Smooth muscle cell (in vitro differentiated cells): Measurements from ENCODE around the gene HMG20B. TPM values are rescaled to one million over a fixed set of nuclear protein-coding genes. Genes with fewer than 3 reads are reported as not detected.

Experiments
- DNase-seq: peaks from one replicate; lab custom pipeline; 2025; ENCODE audit not compliant: unreplicated experiment; lab: John Stamatoyannopoulos, UW
- H2AFZ ChIP-seq: fragments of 200-600 bp; sonication (generic); 2 replicates; pipeline ENCODE4 v1.6.0; 2016; ENCODE audit warnings: antibody characterized with exemption, low read depth, mild to moderate bottlenecking
- H3F3A ChIP-seq: fragments of 200-600 bp; sonication (generic); 2 replicates; pipeline ENCODE4 v1.6.0; 2017; ENCODE audit warnings: antibody characterized with exemption, low read depth
- H3K27ac ChIP-seq: fragments of 200-600 bp; sonication (generic); 2 replicates; pipeline ENCODE4 v1.5.1; 2016; ENCODE audit warnings: low read depth, mild to moderate bottlenecking
- H3K27me3 ChIP-seq: fragments of 200-600 bp; sonication (generic); 2 replicates; pipeline ENCODE4 v1.6.1; 2016; ENCODE audit warnings: low read depth, mild to moderate bottlenecking
- H3K36me3 ChIP-seq: fragments of 200-600 bp; sonication (generic); 2 replicates; pipeline ENCODE4 v1.5.1; 2016; ENCODE audit warnings: low read depth
- H3K4me1 ChIP-seq: fragments of 200-600 bp; sonication (generic); 2 replicates; pipeline ENCODE4 v1.5.1; 2016; ENCODE audit warnings: low read depth
- H3K4me2 ChIP-seq: fragments of 200-600 bp; sonication (generic); 2 replicates; pipeline ENCODE4 v1.6.0; 2016; ENCODE audit warnings: mild to moderate bottlenecking
- H3K4me3 ChIP-seq: fragments of 200-600 bp; sonication (generic); 2 replicates; pipeline ENCODE4 v1.5.1; 2016; ENCODE audit warnings: mild to moderate bottlenecking
- H3K79me2 ChIP-seq: fragments of 200-600 bp; sonication (generic); 2 replicates; pipeline ENCODE4 v1.6.0; 2016; ENCODE audit warnings: low read depth, mild to moderate bottlenecking
- H3K9ac ChIP-seq: fragments of 200-600 bp; sonication (generic); 2 replicates; pipeline ENCODE4 v1.6.0; 2016; ENCODE audit warnings: low read depth
- H3K9me3 ChIP-seq: fragments of 200-600 bp; sonication (generic); replicated peaks from 2 replicates; pipeline ENCODE4 v1.5.1; 2016; ENCODE audit warnings: low read depth
- H4K20me1 ChIP-seq: fragments of 200-600 bp; sonication (generic); 2 replicates; pipeline ENCODE4 v1.6.0; 2016; ENCODE audit warnings: low read depth
- WGBS: methylation state at CpG from one replicate; pipeline ENCODE4 v1.1.7; 2016; ENCODE audit warnings: low lambda C conversion rate; 5-methylcytosine and 5-hydroxymethylcytosine counted together
- polyA plus RNA-seq: library from polyadenylated mRNA; unstranded; fragments of >200 nt; fragmentation: Nextera tagmentation; extraction: Ambion mirVana; gene quantifications from 2 replicates; pipeline ENCODE4 v1.2.1, GENCODE V29; 2016
- small RNA-seq: library from RNA; depleted of rRNA; stranded (forward); fragments of <200 nt; gene quantifications from one replicate; pipeline ENCODE3, GENCODE V24; 2014
- total RNA-seq: library from RNA; depleted of rRNA; stranded (reverse); fragments of >200 nt; gene quantifications from 2 replicates; pipeline ENCODE4 v1.2.3, GENCODE V29; 2014
- TF ChIP-seq, protein P1 (sequence below): fragments of 200-600 bp; sonication (generic); IDR thresholded peaks from 2 replicates; pipeline ENCODE4 v1.5.1; 2017; ENCODE audit warnings: borderline replicate concordance, mild to moderate bottlenecking, antibody characterized with exemption; ENCODE audit not compliant: insufficient read depth, poor library complexity, severe bottlenecking

Gene HMG20B
- total and polyA plus RNA-seq, 2 experiments from 2014 or later = 109 to 120 TPM

DNA sequence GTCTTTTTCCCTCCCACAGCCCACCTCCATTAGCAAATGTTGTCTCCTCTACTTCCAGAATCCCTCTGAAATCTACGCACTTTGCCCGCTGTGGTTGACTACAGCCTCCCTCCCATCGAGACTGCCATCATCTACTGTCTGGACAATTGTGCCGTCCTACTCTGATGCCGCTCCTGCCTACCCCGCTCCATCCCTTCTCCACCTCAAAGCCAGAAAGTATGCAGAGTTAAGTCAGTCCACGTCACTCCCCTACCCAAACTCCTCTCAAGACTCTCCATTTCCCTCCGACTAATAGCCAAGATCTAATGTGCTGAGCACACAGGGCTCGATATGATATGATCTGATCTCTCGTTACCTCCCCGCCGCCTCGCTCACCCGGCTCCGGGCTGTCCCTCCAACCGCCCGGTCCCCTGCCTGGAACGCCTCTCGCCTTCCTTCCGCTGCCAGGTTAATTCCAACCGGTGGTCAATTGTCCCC, 53.3 kb downstream of the HMG20B start:
- peaks cover 26% of the 10 kb centered on the region for H3K79me2 ChIP-seq
- TF ChIP-seq, protein P1, sequence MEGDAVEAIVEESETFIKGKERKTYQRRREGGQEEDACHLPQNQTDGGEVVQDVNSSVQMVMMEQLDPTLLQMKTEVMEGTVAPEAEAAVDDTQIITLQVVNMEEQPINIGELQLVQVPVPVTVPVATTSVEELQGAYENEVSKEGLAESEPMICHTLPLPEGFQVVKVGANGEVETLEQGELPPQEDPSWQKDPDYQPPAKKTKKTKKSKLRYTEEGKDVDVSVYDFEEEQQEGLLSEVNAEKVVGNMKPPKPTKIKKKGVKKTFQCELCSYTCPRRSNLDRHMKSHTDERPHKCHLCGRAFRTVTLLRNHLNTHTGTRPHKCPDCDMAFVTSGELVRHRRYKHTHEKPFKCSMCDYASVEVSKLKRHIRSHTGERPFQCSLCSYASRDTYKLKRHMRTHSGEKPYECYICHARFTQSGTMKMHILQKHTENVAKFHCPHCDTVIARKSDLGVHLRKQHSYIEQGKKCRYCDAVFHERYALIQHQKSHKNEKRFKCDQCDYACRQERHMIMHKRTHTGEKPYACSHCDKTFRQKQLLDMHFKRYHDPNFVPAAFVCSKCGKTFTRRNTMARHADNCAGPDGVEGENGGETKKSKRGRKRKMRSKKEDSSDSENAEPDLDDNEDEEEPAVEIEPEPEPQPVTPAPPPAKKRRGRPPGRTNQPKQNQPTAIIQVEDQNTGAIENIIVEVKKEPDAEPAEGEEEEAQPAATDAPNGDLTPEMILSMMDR = no peak
- WGBS = 6% methylated on average over 21 of the region's 21 CpGs
- peaks cover 17% of the 10 kb centered on the region for H4K20me1 ChIP-seq
- H3K27ac ChIP-seq = peak overlapping the region; percentile 92
- H3K4me1 ChIP-seq = peaks cover 9% of the 10 kb centered on the region
- no peaks in the 10 kb centered on the region for H3K9me3 ChIP-seq
- H3K4me2 ChIP-seq = peak overlapping the region; percentile 98
- no peaks in the 10 kb centered on the region for H3K27me3 ChIP-seq
- peak overlapping the region; percentile 86 for H3K9ac ChIP-seq
- peaks cover 7% of the 10 kb centered on the region for H3F3A ChIP-seq
- H3K36me3 ChIP-seq = no peaks in the 10 kb centered on the region
- peak overlapping the region; percentile 93 for H3K4me3 ChIP-seq
- peak overlapping the region; percentile 64 for H2AFZ ChIP-seq
- DNase-seq = no peak

DNA sequence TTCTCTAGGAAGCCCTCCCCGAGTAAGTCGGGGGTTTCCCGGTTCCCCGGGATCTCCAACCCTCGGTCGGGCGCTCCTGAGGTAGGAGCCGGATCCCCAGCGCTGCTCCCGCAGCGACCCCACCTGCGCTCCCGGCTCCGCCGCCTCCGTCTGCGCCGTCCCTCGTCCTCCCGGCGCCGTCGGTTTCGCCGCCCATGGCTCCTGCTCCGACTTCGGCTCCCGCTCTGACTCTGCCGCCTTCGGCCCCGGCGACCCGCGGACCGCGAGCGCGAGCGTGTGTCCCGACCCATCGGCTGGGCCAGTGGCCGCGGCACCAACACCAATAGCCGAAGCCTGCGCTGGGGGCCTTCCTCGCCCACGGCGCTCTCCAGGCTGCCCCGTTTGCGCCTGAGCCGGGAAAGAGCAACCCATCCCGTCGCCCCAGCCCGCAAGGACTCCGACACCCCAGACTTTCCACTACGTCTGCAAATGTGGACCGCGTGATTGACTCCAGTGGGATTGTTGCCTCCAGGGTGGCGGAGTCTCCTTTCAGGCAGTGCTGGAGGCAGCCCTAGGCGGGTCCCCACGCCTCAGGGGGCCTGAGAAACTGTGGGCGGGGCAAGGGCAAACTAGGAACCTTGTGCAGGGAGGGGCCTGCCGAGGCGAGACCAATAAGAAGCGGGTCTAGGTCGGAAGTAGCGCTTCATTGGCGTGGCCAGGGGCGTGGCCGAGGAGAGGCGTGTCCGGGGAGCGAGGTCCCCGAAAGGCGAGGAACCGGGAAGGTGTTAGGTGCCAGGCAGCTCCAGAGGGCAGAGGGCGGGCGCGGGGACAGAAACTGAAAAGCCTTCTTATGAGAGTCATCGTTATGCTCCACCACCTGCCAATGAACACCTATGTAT, 54.0 kb downstream of the HMG20B start, which contains the start of gene CACTIN:
Gene CACTIN (minus strand): TSS at position 318 of the 878 bp plus-strand sequence. CDS start 28 bp downstream, at position 290.
- peak; percentile 91 for DNase-seq
- under 1% methylated on average over 77 of the region's 80 CpGs for WGBS
- Histone ChIP-seq H3K4me1 (peaks cover 9% of the 10 kb centered on the region), H3K4me2 (peak within 1 kb of the TSS; percentile 98), H3K27ac (peak within 1 kb of the TSS; percentile 92), H2AFZ (peak within 1 kb of the TSS; percentile 64), H3F3A (peaks cover 7% of the 10 kb centered on the region), H3K9ac (peak within 1 kb of the TSS; percentile 86), H3K27me3 (no peaks in the 10 kb centered on the region), H3K79me2 (peaks cover 26% of the 10 kb centered on the region), H3K9me3 (no peaks in the 10 kb centered on the region), H3K36me3 (no peaks in the 10 kb centered on the region), H3K4me3 (peak within 1 kb of the TSS; percentile 93), H4K20me1 (peaks cover 17% of the 10 kb centered on the region)
- TF ChIP-seq, protein P1 = no peak

DNA sequence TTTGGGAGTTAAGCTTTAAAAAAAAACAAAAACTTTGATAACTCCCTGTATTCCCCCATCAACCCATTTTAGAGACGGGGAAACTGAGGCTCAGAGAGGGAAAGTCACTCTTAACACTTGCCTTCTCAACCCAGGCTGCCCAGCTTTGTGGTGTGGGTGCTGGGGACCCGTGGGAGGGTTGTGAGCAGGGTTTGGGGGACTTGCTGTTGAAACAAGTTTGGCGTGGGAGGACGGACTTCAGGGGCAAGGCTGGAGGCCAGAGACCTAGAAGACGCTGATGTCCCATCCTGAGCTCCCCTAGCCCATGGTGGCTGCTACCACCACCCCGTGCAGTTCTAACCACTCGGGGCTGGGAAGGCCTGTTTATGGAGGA, 54.6 kb downstream of the HMG20B start:
- no peaks in the 10 kb centered on the region for H3K36me3 ChIP-seq
- H3K4me2 ChIP-seq = peak overlapping the region; percentile 32
- peaks cover 26% of the 10 kb centered on the region for H3K79me2 ChIP-seq
- DNase-seq = no peak
- H3K27me3 ChIP-seq = no peaks in the 10 kb centered on the region
- H4K20me1 ChIP-seq = peaks cover 17% of the 10 kb centered on the region
- no peak overlapping the region for H2AFZ ChIP-seq
- no peak overlapping the region for H3K9ac ChIP-seq
- H3K4me3 ChIP-seq = peak overlapping the region; percentile 29
- TF ChIP-seq, protein P1 = no peak
- H3F3A ChIP-seq = peaks cover 7% of the 10 kb centered on the region
- H3K4me1 ChIP-seq = peaks cover 9% of the 10 kb centered on the region
- H3K9me3 ChIP-seq = no peaks in the 10 kb centered on the region
- no peak overlapping the region for H3K27ac ChIP-seq
- 75% methylated on average over 7 of the region's 7 CpGs for WGBS

Small RNAs within 50 kb of the gene (small RNA-seq; reads per million reads assigned to genes)
- not detected for gene AC005786.1

Other genes with a start within 250 kb of the HMG20B start
- gene NFIC, start 206.4 kb upstream of the HMG20B start, total RNA-seq = 7.9 and 8.6 TPM in 2 replicates
- 33.2 and 36.2 TPM in 2 replicates for gene NFIC, start 206.4 kb upstream of the HMG20B start, polyA plus RNA-seq
- 1.1 TPM in 1 of 2 replicates, not detected in the other for gene SMIM24, start 92.4 kb upstream of the HMG20B start, total RNA-seq
- not detected in 2 replicates for gene SMIM24, start 92.4 kb upstream of the HMG20B start, polyA plus RNA-seq
- gene SMIM44, start 89.5 kb upstream of the HMG20B start, total RNA-seq = not detected in 2 replicates
- not detected in 2 replicates for gene SMIM44, start 89.5 kb upstream of the HMG20B start, polyA plus RNA-seq
- 8.1 and 8.7 TPM in 2 replicates for gene DOHH, start 72.3 kb upstream of the HMG20B start, total RNA-seq
- 27.0 and 27.2 TPM in 2 replicates for gene DOHH, start 72.3 kb upstream of the HMG20B start, polyA plus RNA-seq
- 16.3 and 33.9 TPM in 2 replicates for gene FZR1, start 66.6 kb upstream of the HMG20B start, total RNA-seq
- gene FZR1, start 66.6 kb upstream of the HMG20B start, polyA plus RNA-seq = 49.7 and 64.8 TPM in 2 replicates
- not detected in 2 replicates for gene TEKTIP1, start 33.8 kb upstream of the HMG20B start, total RNA-seq
- 0.62 and 1.8 TPM in 2 replicates for gene TEKTIP1, start 33.8 kb upstream of the HMG20B start, polyA plus RNA-seq
- 26.8 and 56.0 TPM in 2 replicates for gene MFSD12, start 15.4 kb upstream of the HMG20B start, total RNA-seq
- 73.8 and 93.9 TPM in 2 replicates for gene MFSD12, start 15.4 kb upstream of the HMG20B start, polyA plus RNA-seq
- 0.13 and 0.27 TPM in 2 replicates for gene GIPC3, start 12.5 kb downstream of the HMG20B start, total RNA-seq
- gene GIPC3, start 12.5 kb downstream of the HMG20B start, polyA plus RNA-seq = 0.86 and 0.96 TPM in 2 replicates
- 1.1 and 1.7 TPM in 2 replicates for gene TBXA2R, start 33.9 kb downstream of the HMG20B start, total RNA-seq
- 9.3 and 9.4 TPM in 2 replicates for gene TBXA2R, start 33.9 kb downstream of the HMG20B start, polyA plus RNA-seq
- gene CACTIN, start 53.8 kb downstream of the HMG20B start, total RNA-seq = 16.7 and 17.5 TPM in 2 replicates
- gene CACTIN, start 53.8 kb downstream of the HMG20B start, polyA plus RNA-seq = 17.3 and 22.5 TPM in 2 replicates
- 8.2 and 13.2 TPM in 2 replicates for gene PIP5K1C, start 127.5 kb downstream of the HMG20B start, total RNA-seq
- 27.2 and 29.9 TPM in 2 replicates for gene PIP5K1C, start 127.5 kb downstream of the HMG20B start, polyA plus RNA-seq
- 1.7 and 6.2 TPM in 2 replicates for gene TJP3, start 135.4 kb downstream of the HMG20B start, total RNA-seq
- gene TJP3, start 135.4 kb downstream of the HMG20B start, polyA plus RNA-seq = 1.2 and 9.0 TPM in 2 replicates
- gene APBA3, start 188.7 kb downstream of the HMG20B start, total RNA-seq = 7.7 and 16.1 TPM in 2 replicates
- gene APBA3, start 188.7 kb downstream of the HMG20B start, polyA plus RNA-seq = 27.9 and 28.4 TPM in 2 replicates
- gene MRPL54, start 189.7 kb downstream of the HMG20B start, total RNA-seq = 19.5 and 33.8 TPM in 2 replicates
- 60.8 and 64.4 TPM in 2 replicates for gene MRPL54, start 189.7 kb downstream of the HMG20B start, polyA plus RNA-seq
- gene RAX2, start 199.3 kb downstream of the HMG20B start, total RNA-seq = not detected in 2 replicates
- gene RAX2, start 199.3 kb downstream of the HMG20B start, polyA plus RNA-seq = not detected in 2 replicates
- gene MATK, start 213.4 kb downstream of the HMG20B start, total RNA-seq = not detected in 2 replicates
- not detected in 2 replicates for gene MATK, start 213.4 kb downstream of the HMG20B start, polyA plus RNA-seq